ENCODE results near the gene ZNF771. TPM values are rescaled to one million over a fixed set of nuclear protein-coding genes. Genes with fewer than 3 reads are reported as not detected.

Gene ZNF771
- total and polyA plus RNA-seq, 9 of the 15 experiments (the other 6 are each of a cell fraction or from before 2014, with no cell fraction given) = 1.5 to 12.6 (median 4.4) TPM

DNA sequence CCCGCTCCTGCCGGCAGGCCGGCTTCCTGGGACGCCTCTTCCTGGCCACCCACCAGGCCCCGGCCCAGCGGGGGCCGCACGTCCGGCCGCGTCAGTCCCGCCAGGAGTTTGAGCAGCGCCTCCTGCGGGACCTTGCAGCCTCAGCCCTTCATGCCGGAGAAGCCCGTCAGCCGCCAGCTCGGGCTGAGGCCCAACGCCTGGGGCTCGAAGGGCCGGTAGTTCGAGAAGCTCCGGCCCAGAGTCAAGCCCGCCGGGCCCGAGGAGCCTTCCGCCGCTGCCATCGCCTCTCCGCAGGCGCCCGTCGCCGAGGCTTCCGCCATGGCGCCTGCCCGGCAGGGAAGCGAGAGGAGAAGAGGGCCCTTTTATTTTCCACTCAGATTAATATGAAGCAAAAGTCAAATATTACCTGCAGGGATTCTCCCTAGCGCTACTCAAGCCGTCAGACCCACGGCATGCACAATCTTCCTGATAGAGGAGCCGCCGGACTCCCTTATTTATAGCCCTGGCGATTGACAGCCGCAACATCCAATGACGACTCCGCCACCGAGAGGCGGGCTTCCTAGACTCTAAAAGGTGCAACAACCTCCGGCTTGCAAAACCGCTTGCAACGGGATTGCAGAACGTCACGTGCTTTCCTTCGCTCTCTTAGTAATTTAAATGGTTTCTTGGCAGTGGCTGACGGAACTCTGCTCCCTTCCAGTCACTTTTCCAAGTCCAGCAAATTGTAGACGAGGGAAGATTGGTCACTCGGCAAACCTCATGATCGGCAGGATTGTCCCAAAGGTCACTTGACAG lies 38.2 kb downstream of the ZNF771 start, which contains the start of gene SEPHS2:
SEPHS2 (minus strand) TSS at position 467 of the 795 bp plus-strand sequence; CDS start at position 320, 147 bp downstream.
- H3K36me3 ChIP-seq (ENCODE audit: control insufficient read depth, insufficient read depth, low read length) = peaks cover 23% of the 10 kb centered on the region
- no peaks in the 10 kb centered on the region for H3K27me3 ChIP-seq (ENCODE audit: control insufficient read depth in 2 of 2, insufficient read depth in 2 of 2, low read length in 2 of 2)
- in situ Hi-C loops (cut with MboI) (no loop called here), intact Hi-C loops (cut with micrococcal nuclease) (loop anchor here (1.0 to 2.0 kb wide), 3 partner anchors 15 to 89 kb away; partner anchors contain the start of genes DCTPP1, ZNF747 and ZNF768)
- WGBS (ENCODE audit: insufficient coverage, low coverage, missing lambda C conversion rate) = 1% methylated on average over 56 of the region's 59 CpGs
- 0 out of 2 replicates have a peak, but pooled peaks cover 7% of the 10 kb centered on the region for H4K20me1 ChIP-seq (replicated peaks; ENCODE audit: control insufficient read depth, insufficient read depth, low read length)
- H3K4me2 ChIP-seq (ENCODE audit: insufficient read depth, low read length) = peak within 1 kb of the TSS; percentile 100
- H3K79me2 ChIP-seq (ENCODE audit: control insufficient read depth, insufficient read depth, low read length) = peaks cover 33% of the 10 kb centered on the region
- H3K4me3 ChIP-seq = peak within 1 kb of the TSS; percentile 82
- H3K9ac ChIP-seq (ENCODE audit: insufficient read depth in 1 of 2, low read depth in 2 of 2, low read length in 2 of 2) = peak within 1 kb of the TSS; percentile 93 to 97
- peak within 1 kb of the TSS; percentile 98 for H2AFZ ChIP-seq (ENCODE audit: low read depth, low read length)
- H3K4me1 ChIP-seq (replicated peaks in 1 of 2; ENCODE audit: control insufficient read depth in 2 of 2, insufficient read depth in 2 of 2, low read length in 2 of 2) = peaks cover 6 to 13% of the 10 kb centered on the region in 2 experiments; a peak in 3 of 5 replicates
- ATAC-seq (peak; percentile 90), DNase-seq (ENCODE audit: extremely low read depth in 1 of 4, low spot score in 3 of 4) (peak; percentile 93 to 99 (median 96)), FAIRE-seq (peak; percentile 96)
- no peaks in the 10 kb centered on the region for H3K9me1 ChIP-seq (ENCODE audit: control insufficient read depth, insufficient read depth, low read length)
- CTCF ChIA-PET (ENCODE audit: low intra/inter-chr PET ratio) = interaction anchor here (0.8 to 1.0 kb wide), 2 partner anchors 183 to 184 kb away, joined by 3 read pairs; no protein-coding TSS in a partner anchor
- POLR2A ChIA-PET = interaction anchor here (0.5 to 2.7 kb wide), 13 partner anchors 10 to 524 kb away, joined by 3 to 16 read pairs (median 4); partner anchors contain the start of genes DCTPP1 and FBRS
- H3K9me3 ChIP-seq (replicated peaks; ENCODE audit: control insufficient read depth, insufficient read depth, low read depth, low read length) = no peaks in the 10 kb centered on the region
- peak within 1 kb of the TSS; percentile 96 for H3K27ac ChIP-seq (ENCODE audit: extremely low read depth, low read depth, low read length)
- BruUV-seq (replicated peaks) = no TSS peak
- TF ChIP-seq HNRNPLL (IDR thresholded peaks at IDR 0.05; ENCODE audit: low read depth, low read length, poor library complexity, severe bottlenecking) (peak; percentile 34), NFE2L1 (tag; IDR thresholded peaks at IDR 0.05; ENCODE audit: borderline replicate concordance, low read depth) (no peak), ZNF134 (CRISPR knock-in tag; conservative IDR thresholded peaks at IDR 0.05) (no peak), ZC3H8 (IDR thresholded peaks at IDR 0.05) (no peak), PHB (CRISPR knock-in tag; IDR thresholded peaks at IDR 0.05) (no peak), ETV1 (tag; conservative IDR thresholded peaks at IDR 0.05; ENCODE audit: low read depth) (peak; percentile 72), NKRF (IDR thresholded peaks at IDR 0.05; ENCODE audit: borderline replicate concordance) (0 out of 2 replicates have a peak, but pooled peaks have one; percentile 15), DMBX1 (CRISPR knock-in tag; IDR thresholded peaks at IDR 0.05; ENCODE audit: borderline replicate concordance) (peak; percentile 66; the same call in 1 of the 2 replicates), FIP1L1 (IDR thresholded peaks at IDR 0.05; ENCODE audit: low read depth, low read length, poor library complexity, severe bottlenecking) (peak; percentile 80), ZNF3 (CRISPR knock-in tag; IDR thresholded peaks at IDR 0.05) (no peak), CBFA2T3 (IDR thresholded peaks at IDR 0.05) (no peak), CBX1 (IDR thresholded peaks at IDR 0.05; ENCODE audit: low read depth) (peak; percentile 78), ZNF212 (CRISPR knock-in tag; IDR thresholded peaks at IDR 0.05) (no peak), ZNF77 (CRISPR knock-in tag; IDR thresholded peaks at IDR 0.05) (no peak)
- TF ChIP-seq, protein P1, sequence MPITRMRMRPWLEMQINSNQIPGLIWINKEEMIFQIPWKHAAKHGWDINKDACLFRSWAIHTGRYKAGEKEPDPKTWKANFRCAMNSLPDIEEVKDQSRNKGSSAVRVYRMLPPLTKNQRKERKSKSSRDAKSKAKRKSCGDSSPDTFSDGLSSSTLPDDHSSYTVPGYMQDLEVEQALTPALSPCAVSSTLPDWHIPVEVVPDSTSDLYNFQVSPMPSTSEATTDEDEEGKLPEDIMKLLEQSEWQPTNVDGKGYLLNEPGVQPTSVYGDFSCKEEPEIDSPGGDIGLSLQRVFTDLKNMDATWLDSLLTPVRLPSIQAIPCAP (CRISPR knock-in tag; IDR thresholded peaks at IDR 0.05; ENCODE audit: borderline replicate concordance) = no peak
- TF ChIP-seq, protein P2, sequence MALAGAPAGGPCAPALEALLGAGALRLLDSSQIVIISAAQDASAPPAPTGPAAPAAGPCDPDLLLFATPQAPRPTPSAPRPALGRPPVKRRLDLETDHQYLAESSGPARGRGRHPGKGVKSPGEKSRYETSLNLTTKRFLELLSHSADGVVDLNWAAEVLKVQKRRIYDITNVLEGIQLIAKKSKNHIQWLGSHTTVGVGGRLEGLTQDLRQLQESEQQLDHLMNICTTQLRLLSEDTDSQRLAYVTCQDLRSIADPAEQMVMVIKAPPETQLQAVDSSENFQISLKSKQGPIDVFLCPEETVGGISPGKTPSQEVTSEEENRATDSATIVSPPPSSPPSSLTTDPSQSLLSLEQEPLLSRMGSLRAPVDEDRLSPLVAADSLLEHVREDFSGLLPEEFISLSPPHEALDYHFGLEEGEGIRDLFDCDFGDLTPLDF (CRISPR knock-in tag; IDR thresholded peaks at IDR 0.05) = no peak

Data from K562 (cell line).